ENCODE data around the gene DNAJC16. TPM values are rescaled to one million over a fixed set of nuclear protein-coding genes. Genes with fewer than 3 reads are reported as not detected.

The DNAJC16 gene
- total and polyA plus RNA-seq, 2 of the 13 experiments (the other 11 are each of a cell fraction or from before 2014, with no cell fraction given) = 11.4 to 15.4 TPM

DNA sequence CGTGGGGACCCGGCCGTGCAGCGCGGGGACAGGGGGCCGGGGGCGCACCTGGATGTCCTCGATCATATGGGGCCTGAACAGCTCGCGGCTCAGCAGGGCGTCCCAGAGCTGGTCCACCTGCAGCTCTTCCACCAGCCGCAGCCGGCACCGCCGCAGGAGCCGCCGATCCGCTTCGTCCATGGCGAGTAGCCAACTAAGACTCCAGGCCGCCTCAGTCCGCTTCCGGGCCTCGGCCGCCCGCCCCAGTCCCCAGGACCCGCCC lies 2.7 kb upstream of the DNAJC16 start, which contains the start of gene CASP9 (continued):
- TF ChIP-seq MIER3 (CRISPR knock-in tag; IDR thresholded peaks at IDR 0.05; ENCODE audit: borderline replicate concordance) (no peak), SATB2 (CRISPR knock-in tag; IDR thresholded peaks at IDR 0.05) (no peak), KDM4B (CRISPR knock-in tag; IDR thresholded peaks at IDR 0.05) (no peak), ZNF629 (CRISPR knock-in tag; conservative IDR thresholded peaks at IDR 0.05) (no peak), ZNF232 (CRISPR knock-in tag; IDR thresholded peaks at IDR 0.05; ENCODE audit: borderline replicate concordance) (no peak), ZNF563 (CRISPR knock-in tag; IDR thresholded peaks at IDR 0.05) (no peak), ZNF572 (CRISPR knock-in tag; IDR thresholded peaks at IDR 0.05) (no peak), CSRNP2 (CRISPR knock-in tag; conservative IDR thresholded peaks at IDR 0.05; ENCODE audit: low read depth) (no peak), NR1H2 (CRISPR knock-in tag; IDR thresholded peaks at IDR 0.05; ENCODE audit: borderline replicate concordance, low read depth) (no peak), YEATS4 (CRISPR knock-in tag; IDR thresholded peaks at IDR 0.05; ENCODE audit: borderline replicate concordance) (0 out of 2 replicates have a peak, but pooled peaks have one; percentile 38), ISL2 (CRISPR knock-in tag; IDR thresholded peaks at IDR 0.05) (no peak), ZNF451 (CRISPR knock-in tag; IDR thresholded peaks at IDR 0.05) (no peak), ZNF589 (CRISPR knock-in tag; conservative IDR thresholded peaks at IDR 0.05) (no peak; the same call in 1 of the 2 replicates), ZFY (CRISPR knock-in tag; IDR thresholded peaks at IDR 0.05) (peak; percentile 80), STAT5B (CRISPR knock-in tag; IDR thresholded peaks at IDR 0.05) (no peak)
- TF ChIP-seq, protein P1, sequence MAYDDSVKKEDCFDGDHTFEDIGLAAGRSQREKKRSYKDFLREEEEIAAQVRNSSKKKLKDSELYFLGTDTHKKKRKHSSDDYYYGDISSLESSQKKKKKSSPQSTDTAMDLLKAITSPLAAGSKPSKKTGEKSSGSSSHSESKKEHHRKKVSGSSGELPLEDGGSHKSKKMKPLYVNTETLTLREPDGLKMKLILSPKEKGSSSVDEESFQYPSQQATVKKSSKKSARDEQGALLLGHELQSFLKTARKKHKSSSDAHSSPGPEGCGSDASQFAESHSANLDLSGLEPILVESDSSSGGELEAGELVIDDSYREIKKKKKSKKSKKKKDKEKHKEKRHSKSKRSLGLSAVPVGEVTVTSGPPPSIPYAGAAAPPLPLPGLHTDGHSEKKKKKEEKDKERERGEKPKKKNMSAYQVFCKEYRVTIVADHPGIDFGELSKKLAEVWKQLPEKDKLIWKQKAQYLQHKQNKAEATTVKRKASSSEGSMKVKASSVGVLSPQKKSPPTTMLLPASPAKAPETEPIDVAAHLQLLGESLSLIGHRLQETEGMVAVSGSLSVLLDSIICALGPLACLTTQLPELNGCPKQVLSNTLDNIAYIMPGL (CRISPR knock-in tag; IDR thresholded peaks at IDR 0.05; ENCODE audit: borderline replicate concordance in 1 of 2, low read depth in 1 of 2) = peak; percentile 25 to 33; a peak in 1 of 4 replicates
- TF ChIP-seq, protein P2, sequence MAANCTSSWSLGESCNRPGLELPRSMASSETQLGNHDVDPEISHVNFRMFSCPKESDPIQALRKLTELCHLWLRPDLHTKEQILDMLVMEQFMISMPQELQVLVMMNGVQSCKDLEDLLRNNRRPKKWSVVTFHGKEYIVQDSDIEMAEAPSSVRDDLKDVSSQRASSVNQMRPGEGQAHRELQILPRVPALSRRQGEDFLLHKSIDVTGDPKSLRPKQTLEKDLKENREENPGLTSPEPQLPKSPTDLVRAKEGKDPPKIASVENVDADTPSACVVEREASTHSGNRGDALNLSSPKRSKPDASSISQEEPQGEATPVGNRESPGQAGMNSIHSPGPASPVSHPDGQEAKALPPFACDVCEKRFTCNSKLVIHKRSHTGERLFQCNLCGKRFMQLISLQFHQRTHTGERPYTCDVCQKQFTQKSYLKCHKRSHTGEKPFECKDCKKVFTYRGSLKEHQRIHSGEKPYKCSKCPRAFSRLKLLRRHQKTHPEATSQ (CRISPR knock-in tag; IDR thresholded peaks at IDR 0.05; ENCODE audit: borderline replicate concordance) = no peak
- TF ChIP-seq, protein P3, sequence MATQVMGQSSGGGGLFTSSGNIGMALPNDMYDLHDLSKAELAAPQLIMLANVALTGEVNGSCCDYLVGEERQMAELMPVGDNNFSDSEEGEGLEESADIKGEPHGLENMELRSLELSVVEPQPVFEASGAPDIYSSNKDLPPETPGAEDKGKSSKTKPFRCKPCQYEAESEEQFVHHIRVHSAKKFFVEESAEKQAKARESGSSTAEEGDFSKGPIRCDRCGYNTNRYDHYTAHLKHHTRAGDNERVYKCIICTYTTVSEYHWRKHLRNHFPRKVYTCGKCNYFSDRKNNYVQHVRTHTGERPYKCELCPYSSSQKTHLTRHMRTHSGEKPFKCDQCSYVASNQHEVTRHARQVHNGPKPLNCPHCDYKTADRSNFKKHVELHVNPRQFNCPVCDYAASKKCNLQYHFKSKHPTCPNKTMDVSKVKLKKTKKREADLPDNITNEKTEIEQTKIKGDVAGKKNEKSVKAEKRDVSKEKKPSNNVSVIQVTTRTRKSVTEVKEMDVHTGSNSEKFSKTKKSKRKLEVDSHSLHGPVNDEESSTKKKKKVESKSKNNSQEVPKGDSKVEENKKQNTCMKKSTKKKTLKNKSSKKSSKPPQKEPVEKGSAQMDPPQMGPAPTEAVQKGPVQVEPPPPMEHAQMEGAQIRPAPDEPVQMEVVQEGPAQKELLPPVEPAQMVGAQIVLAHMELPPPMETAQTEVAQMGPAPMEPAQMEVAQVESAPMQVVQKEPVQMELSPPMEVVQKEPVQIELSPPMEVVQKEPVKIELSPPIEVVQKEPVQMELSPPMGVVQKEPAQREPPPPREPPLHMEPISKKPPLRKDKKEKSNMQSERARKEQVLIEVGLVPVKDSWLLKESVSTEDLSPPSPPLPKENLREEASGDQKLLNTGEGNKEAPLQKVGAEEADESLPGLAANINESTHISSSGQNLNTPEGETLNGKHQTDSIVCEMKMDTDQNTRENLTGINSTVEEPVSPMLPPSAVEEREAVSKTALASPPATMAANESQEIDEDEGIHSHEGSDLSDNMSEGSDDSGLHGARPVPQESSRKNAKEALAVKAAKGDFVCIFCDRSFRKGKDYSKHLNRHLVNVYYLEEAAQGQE (IDR thresholded peaks at IDR 0.05; ENCODE audit: borderline replicate concordance in 1 of 2, low read depth in 1 of 2, low read length in 2 of 2) = peak in 1 of 2 experiments; percentile 12; a peak in 1 of 4 replicates
- TF ChIP-seq, protein P4, sequence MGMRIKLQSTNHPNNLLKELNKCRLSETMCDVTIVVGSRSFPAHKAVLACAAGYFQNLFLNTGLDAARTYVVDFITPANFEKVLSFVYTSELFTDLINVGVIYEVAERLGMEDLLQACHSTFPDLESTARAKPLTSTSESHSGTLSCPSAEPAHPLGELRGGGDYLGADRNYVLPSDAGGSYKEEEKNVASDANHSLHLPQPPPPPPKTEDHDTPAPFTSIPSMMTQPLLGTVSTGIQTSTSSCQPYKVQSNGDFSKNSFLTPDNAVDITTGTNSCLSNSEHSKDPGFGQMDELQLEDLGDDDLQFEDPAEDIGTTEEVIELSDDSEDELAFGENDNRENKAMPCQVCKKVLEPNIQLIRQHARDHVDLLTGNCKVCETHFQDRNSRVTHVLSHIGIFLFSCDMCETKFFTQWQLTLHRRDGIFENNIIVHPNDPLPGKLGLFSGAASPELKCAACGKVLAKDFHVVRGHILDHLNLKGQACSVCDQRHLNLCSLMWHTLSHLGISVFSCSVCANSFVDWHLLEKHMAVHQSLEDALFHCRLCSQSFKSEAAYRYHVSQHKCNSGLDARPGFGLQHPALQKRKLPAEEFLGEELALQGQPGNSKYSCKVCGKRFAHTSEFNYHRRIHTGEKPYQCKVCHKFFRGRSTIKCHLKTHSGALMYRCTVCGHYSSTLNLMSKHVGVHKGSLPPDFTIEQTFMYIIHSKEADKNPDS (CRISPR knock-in tag; IDR thresholded peaks at IDR 0.05) = no peak

Data from HepG2 (cell line).